Measurements from ENCODE around the gene USH2A.

USH2A gene

GRCh38 chr1:216075339-216075738 is 347.9 kb downstream of the USH2A start:
- Histone ChIP-seq H4K20me1 (ENCODE audit: insufficient read depth, low read length) (no peaks in the 10 kb centered on the region), H3F3A (ENCODE audit: insufficient read depth, low read length) (no peaks in the 10 kb centered on the region), H3K27ac (ENCODE audit: low read length) (no peak overlapping the region), H2AFZ (ENCODE audit: low read length) (no peak overlapping the region), H3K9me3 (replicated peaks; ENCODE audit: insufficient read depth, low read length) (no peaks in the 10 kb centered on the region), H3K9ac (ENCODE audit: low read length) (no peak overlapping the region), H3K4me1 (ENCODE audit: low read length) (no peaks in the 10 kb centered on the region), H3K36me3 (replicated peaks; ENCODE audit: insufficient read depth, low read length) (no peaks in the 10 kb centered on the region), H3K27me3 (replicated peaks; ENCODE audit: insufficient read depth, low read length) (no peaks in the 10 kb centered on the region), H3K4me3 (ENCODE audit: low read length) (no peak overlapping the region), H3K79me2 (ENCODE audit: low read length) (no peaks in the 10 kb centered on the region), H3K9me2 (replicated peaks; ENCODE audit: insufficient read depth, low read length) (no peaks in the 10 kb centered on the region), H3K4me2 (ENCODE audit: low read depth, low read length) (no peak overlapping the region)
- no peak for DNase-seq
- TF ChIP-seq CTCF (IDR thresholded peaks at IDR 0.05; ENCODE audit: low read length) (no peak), EZH2 (optimal IDR thresholded peaks at IDR 0.05; ENCODE audit: low read depth, low read length) (no peak), EZH2phosphoT487 (IDR thresholded peaks at IDR 0.05; ENCODE audit: low read length) (no peak)

GRCh38 chr1:216073793-216074595 is 349.3 kb downstream of the USH2A start:
- Histone ChIP-seq H3K79me2 (ENCODE audit: low read length) (no peaks in the 10 kb centered on the region), H3K27ac (ENCODE audit: low read length) (no peak overlapping the region), H3K4me1 (ENCODE audit: low read length) (no peaks in the 10 kb centered on the region), H3K27me3 (replicated peaks; ENCODE audit: insufficient read depth, low read length) (no peaks in the 10 kb centered on the region), H3K4me3 (ENCODE audit: low read length) (no peak overlapping the region), H3F3A (ENCODE audit: insufficient read depth, low read length) (no peaks in the 10 kb centered on the region), H2AFZ (ENCODE audit: low read length) (no peak overlapping the region), H3K9me3 (replicated peaks; ENCODE audit: insufficient read depth, low read length) (no peaks in the 10 kb centered on the region), H3K36me3 (replicated peaks; ENCODE audit: insufficient read depth, low read length) (no peaks in the 10 kb centered on the region), H3K9me2 (replicated peaks; ENCODE audit: insufficient read depth, low read length) (no peaks in the 10 kb centered on the region), H3K4me2 (ENCODE audit: low read depth, low read length) (no peak overlapping the region), H3K9ac (ENCODE audit: low read length) (no peak overlapping the region), H4K20me1 (ENCODE audit: insufficient read depth, low read length) (no peaks in the 10 kb centered on the region)
- TF ChIP-seq CTCF (IDR thresholded peaks at IDR 0.05; ENCODE audit: low read length) (no peak), EZH2 (optimal IDR thresholded peaks at IDR 0.05; ENCODE audit: low read depth, low read length) (no peak), EZH2phosphoT487 (IDR thresholded peaks at IDR 0.05; ENCODE audit: low read length) (no peak)
- no peak for DNase-seq

GRCh38 chr1:216071262-216071661 is 352.0 kb downstream of the USH2A start:
- no peak overlapping the region for H2AFZ ChIP-seq (ENCODE audit: low read length)

More at GRCh38 chr1:216071262-216071661, 352.0 kb downstream of the USH2A start:
- no peak for TF ChIP-seq EZH2phosphoT487 (IDR thresholded peaks at IDR 0.05; ENCODE audit: low read length)
- TF ChIP-seq EZH2 (optimal IDR thresholded peaks at IDR 0.05; ENCODE audit: low read depth, low read length): no peak
- TF ChIP-seq CTCF (IDR thresholded peaks at IDR 0.05; ENCODE audit: low read length): no peak
- no peaks in the 10 kb centered on the region for H3K27me3 ChIP-seq (replicated peaks; ENCODE audit: insufficient read depth, low read length)
- no peak overlapping the region for H3K27ac ChIP-seq (ENCODE audit: low read length)
- no peaks in the 10 kb centered on the region for H4K20me1 ChIP-seq (ENCODE audit: insufficient read depth, low read length)
- no peak overlapping the region for H3K4me2 ChIP-seq (ENCODE audit: low read depth, low read length)
- no peaks in the 10 kb centered on the region for H3F3A ChIP-seq (ENCODE audit: insufficient read depth, low read length)
- no peaks in the 10 kb centered on the region for H3K9me2 ChIP-seq (replicated peaks; ENCODE audit: insufficient read depth, low read length)
- DNase-seq: no peak
- H3K4me1 ChIP-seq (ENCODE audit: low read length): no peaks in the 10 kb centered on the region
- no peak overlapping the region for H3K4me3 ChIP-seq (ENCODE audit: low read length)
- no peaks in the 10 kb centered on the region for H3K79me2 ChIP-seq (ENCODE audit: low read length)
- H3K36me3 ChIP-seq (replicated peaks; ENCODE audit: insufficient read depth, low read length): no peaks in the 10 kb centered on the region
- no peak overlapping the region for H3K9ac ChIP-seq (ENCODE audit: low read length)
- H3K9me3 ChIP-seq (replicated peaks; ENCODE audit: insufficient read depth, low read length): no peaks in the 10 kb centered on the region
